Transverse colon (tissue), 4 donors: ENCODE data around the gene SEMA4F.

ENCODE experiments used
- POLR2AphosphoS5 ChIP-seq, 3 donors: sonication (generic); formaldehyde crosslinking; IDR thresholded peaks; one replicate each; pipeline ENCODE4 v1.6.1; 2016; ENCODE audit warnings: antibody characterized with exemption in 3 of 3
- TF ChIP-seq, protein P1 (sequence below), 5 experiments: fragments of 200-600 bp in 3 of 5; fragments of 450-650 bp in 2 of 5; sonication (generic) in 3 of 5; IDR thresholded peaks; 1 replicate in 2 of 5; 2 replicates in 3 of 5; pipeline ENCODE4 v1.5.1; 2016 to 2017; ENCODE audit warnings: antibody characterized with exemption in 5 of 5, inconsistent platforms in 3 of 5, mild to moderate bottlenecking in 2 of 5, moderate library complexity in 1 of 5

DNA sequence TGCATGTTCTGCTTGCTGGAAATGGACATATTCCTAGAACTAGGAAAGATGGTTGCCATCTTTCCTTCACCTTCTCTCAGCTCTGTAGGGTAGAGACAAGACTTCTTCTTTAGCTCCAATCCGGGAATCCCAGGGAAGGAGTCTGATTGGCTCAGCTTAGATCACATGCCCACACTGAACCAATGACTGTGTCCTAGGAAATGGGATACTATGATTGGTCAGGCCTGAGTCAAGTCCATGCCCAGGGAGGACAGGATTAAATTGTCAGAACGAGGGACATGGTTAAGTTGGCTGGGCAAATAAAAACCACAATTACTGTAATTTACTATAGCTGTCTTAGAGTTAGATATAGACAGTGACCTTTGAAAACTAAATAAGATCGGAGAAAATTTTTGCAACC lies 31.4 kb downstream of the SEMA4F start:
- TF ChIP-seq, protein P1, sequence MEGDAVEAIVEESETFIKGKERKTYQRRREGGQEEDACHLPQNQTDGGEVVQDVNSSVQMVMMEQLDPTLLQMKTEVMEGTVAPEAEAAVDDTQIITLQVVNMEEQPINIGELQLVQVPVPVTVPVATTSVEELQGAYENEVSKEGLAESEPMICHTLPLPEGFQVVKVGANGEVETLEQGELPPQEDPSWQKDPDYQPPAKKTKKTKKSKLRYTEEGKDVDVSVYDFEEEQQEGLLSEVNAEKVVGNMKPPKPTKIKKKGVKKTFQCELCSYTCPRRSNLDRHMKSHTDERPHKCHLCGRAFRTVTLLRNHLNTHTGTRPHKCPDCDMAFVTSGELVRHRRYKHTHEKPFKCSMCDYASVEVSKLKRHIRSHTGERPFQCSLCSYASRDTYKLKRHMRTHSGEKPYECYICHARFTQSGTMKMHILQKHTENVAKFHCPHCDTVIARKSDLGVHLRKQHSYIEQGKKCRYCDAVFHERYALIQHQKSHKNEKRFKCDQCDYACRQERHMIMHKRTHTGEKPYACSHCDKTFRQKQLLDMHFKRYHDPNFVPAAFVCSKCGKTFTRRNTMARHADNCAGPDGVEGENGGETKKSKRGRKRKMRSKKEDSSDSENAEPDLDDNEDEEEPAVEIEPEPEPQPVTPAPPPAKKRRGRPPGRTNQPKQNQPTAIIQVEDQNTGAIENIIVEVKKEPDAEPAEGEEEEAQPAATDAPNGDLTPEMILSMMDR (IDR thresholded peaks at IDR 0.05): no peak
- no peak for TF ChIP-seq POLR2AphosphoS5 (IDR thresholded peaks at IDR 0.05)
